ENCODE data around the gene RCN1.

GRCh38 chr11:32121012-32121411, 30.1 kb downstream of the RCN1 start:
- TF ChIP-seq, protein P1, sequence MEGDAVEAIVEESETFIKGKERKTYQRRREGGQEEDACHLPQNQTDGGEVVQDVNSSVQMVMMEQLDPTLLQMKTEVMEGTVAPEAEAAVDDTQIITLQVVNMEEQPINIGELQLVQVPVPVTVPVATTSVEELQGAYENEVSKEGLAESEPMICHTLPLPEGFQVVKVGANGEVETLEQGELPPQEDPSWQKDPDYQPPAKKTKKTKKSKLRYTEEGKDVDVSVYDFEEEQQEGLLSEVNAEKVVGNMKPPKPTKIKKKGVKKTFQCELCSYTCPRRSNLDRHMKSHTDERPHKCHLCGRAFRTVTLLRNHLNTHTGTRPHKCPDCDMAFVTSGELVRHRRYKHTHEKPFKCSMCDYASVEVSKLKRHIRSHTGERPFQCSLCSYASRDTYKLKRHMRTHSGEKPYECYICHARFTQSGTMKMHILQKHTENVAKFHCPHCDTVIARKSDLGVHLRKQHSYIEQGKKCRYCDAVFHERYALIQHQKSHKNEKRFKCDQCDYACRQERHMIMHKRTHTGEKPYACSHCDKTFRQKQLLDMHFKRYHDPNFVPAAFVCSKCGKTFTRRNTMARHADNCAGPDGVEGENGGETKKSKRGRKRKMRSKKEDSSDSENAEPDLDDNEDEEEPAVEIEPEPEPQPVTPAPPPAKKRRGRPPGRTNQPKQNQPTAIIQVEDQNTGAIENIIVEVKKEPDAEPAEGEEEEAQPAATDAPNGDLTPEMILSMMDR (conservative IDR thresholded peaks at IDR 0.05 in 1 of 2, IDR thresholded peaks at IDR 0.05 in 1 of 2; ENCODE audit: extremely low read depth in 1 of 2, insufficient read depth in 1 of 2, low read depth in 1 of 2, low read length in 2 of 2): no peak
- TF ChIP-seq EZH2 (IDR thresholded peaks at IDR 0.05; ENCODE audit: borderline replicate concordance, low read length): no peak
